Activated T-helper 1 cell treated with anti-CD3 and anti-CD28 coated beads, Interleukin-12 subunit alpha, Interleukin-12 subunit beta, Interleukin-2, Interleukin-4 antibody, amounts not matched to agents 30 ng/mL and 10 ng/mL and 1 ng/mL, durations not matched to agents 14 hours and 24 hours and 36 hours (primary cell): Measurements from ENCODE around the gene CDK12. TPM values are rescaled to one million over a fixed set of nuclear protein-coding genes. Genes with fewer than 3 reads are reported as not detected.
"Not testable (repeated sequence)": the region's sequence is repeated elsewhere in the genome, so short reads cannot be mapped to it uniquely, and the experiment has no call there.

Experiments used
- DNase-seq: peaks from one replicate; pipeline ENCODE4 v3.0.0; 2021; ENCODE audit warnings: low spot score
- H3K27ac Mint-ChIP-seq: one replicate; pipeline ENCODE4 v1.8.0; 2021; ENCODE audit warnings: mild to moderate bottlenecking, mixed read lengths
- H3K27me3 Mint-ChIP-seq: one replicate; pipeline ENCODE4 v1.8.0; 2022; ENCODE audit warnings: mild to moderate bottlenecking, moderate library complexity, mixed read lengths; ENCODE audit not compliant: insufficient read depth
- H3K36me3 Mint-ChIP-seq: one replicate; pipeline ENCODE4 v1.8.0; 2021; ENCODE audit warnings: low read depth, mixed read lengths
- H3K4me1 Mint-ChIP-seq: one replicate; pipeline ENCODE4 v1.8.0; 2021; ENCODE audit warnings: low read depth, mixed read lengths
- H3K4me3 Mint-ChIP-seq: one replicate; pipeline ENCODE4 v1.8.0; 2021; ENCODE audit warnings: mild to moderate bottlenecking, moderate library complexity, mixed read lengths
- H3K9me3 Mint-ChIP-seq: one replicate; pipeline ENCODE4 v1.8.0; 2021; ENCODE audit warnings: mixed read lengths
- intact Hi-C: fragments of 100-400 bp; cut with micrococcal nuclease; formaldehyde crosslinking; loops from one replicate; pipeline ENCODE4 v1.15.1; 2024
- total RNA-seq: library from RNA; stranded (reverse); gene quantifications from 2 replicates; pipeline ENCODE4 v1.2.3, GENCODE V29; 2022

The CDK12 gene
- total RNA-seq, 1 donor from 2014 or later = 97.4 TPM

GRCh38 chr17:39513915-39514314, 52.6 kb downstream of the CDK12 start:
- Mint-ChIP-seq H3K4me1 (peaks cover 7% of the 10 kb centered on the region), H3K9me3 (no peaks in the 10 kb centered on the region), H3K27me3 (no peaks in the 10 kb centered on the region), H3K36me3 (peaks cover 43% of the 10 kb centered on the region), H3K27ac (no peak overlapping the region), H3K4me3 (no peak overlapping the region)
- DNase-seq = no peak
- intact Hi-C loops = no loop called here

DNA sequence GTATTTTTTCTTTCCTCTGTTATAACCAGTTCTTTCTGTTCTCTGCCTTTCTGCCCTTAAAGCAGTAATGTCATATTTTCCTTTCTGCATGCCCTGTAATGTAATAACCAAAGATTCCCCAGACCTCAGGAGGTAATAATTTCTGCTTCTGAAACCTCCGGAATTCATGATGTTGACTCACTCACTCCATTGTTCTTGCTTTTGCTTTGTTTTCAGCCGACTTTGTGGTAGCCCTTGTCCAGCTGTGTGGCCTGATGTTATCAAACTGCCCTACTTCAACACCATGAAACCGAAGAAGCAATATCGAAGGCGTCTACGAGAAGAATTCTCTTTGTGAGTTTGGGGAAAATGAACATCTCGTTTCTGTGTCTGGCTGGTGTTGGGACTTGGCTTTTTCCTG, 55.9 kb downstream of the CDK12 start:
- Mint-ChIP-seq H3K9me3 (no peaks in the 10 kb centered on the region), H3K36me3 (peaks cover 23% of the 10 kb centered on the region)
- intact Hi-C loops = no loop called here

DNA sequence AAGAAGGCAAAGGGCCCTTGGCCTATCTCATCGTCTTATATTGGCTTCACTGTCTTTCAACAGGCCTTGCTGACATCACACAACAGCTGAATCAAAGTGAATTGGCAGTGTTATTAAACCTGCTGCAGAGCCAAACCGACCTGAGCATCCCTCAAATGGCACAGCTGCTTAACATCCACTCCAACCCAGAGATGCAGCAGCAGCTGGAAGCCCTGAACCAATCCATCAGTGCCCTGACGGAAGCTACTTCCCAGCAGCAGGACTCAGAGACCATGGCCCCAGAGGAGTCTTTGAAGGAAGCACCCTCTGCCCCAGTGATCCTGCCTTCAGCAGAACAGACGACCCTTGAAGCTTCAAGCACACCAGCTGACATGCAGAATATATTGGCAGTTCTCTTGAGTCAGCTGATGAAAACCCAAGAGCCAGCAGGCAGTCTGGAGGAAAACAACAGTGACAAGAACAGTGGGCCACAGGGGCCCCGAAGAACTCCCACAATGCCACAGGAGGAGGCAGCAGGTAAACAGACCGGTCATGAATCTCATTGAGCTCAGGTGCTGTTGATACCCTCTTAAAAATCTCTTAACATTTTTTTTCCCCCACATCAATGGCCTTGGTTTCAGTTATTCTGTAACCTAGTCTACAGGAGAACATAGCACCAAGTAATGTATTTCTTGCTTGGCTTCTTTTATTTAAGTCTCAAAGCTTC, 64.7 kb downstream of the CDK12 start:
- H3K27me3 Mint-ChIP-seq = no peaks in the 10 kb centered on the region
- peaks cover 40% of the 10 kb centered on the region for H3K36me3 Mint-ChIP-seq
- no peak overlapping the region for H3K27ac Mint-ChIP-seq
- no peaks in the 10 kb centered on the region for H3K9me3 Mint-ChIP-seq
- DNase-seq = no peak
- intact Hi-C loops = no loop called here
- no peaks in the 10 kb centered on the region for H3K4me1 Mint-ChIP-seq
- no peak overlapping the region for H3K4me3 Mint-ChIP-seq

More for the DNA sequence above, 55.9 kb downstream of the CDK12 start:
- DNase-seq = no peak
- Mint-ChIP-seq H3K27ac (no peak overlapping the region), H3K4me3 (no peak overlapping the region), H3K4me1 (peaks cover 7% of the 10 kb centered on the region), H3K27me3 (no peaks in the 10 kb centered on the region)

GRCh38 chr17:39527220-39527813, 66.0 kb downstream of the CDK12 start:
- Mint-ChIP-seq H3K4me1 (no peaks in the 10 kb centered on the region), H3K27ac (no peak overlapping the region), H3K36me3 (peaks cover 50% of the 10 kb centered on the region), H3K4me3 (no peak overlapping the region), H3K9me3 (no peaks in the 10 kb centered on the region), H3K27me3 (no peaks in the 10 kb centered on the region)
- intact Hi-C loops = no loop called here
- DNase-seq = no peak

GRCh38 chr17:39529455-39529854, 68.2 kb downstream of the CDK12 start:
- no peaks in the 10 kb centered on the region for H3K27me3 Mint-ChIP-seq
- no peak for DNase-seq
- intact Hi-C loops = no loop called here
- H3K9me3 Mint-ChIP-seq = no peaks in the 10 kb centered on the region
- H3K27ac Mint-ChIP-seq = no peak overlapping the region
- peaks cover 42% of the 10 kb centered on the region for H3K36me3 Mint-ChIP-seq
- H3K4me3 Mint-ChIP-seq = no peak overlapping the region
- no peaks in the 10 kb centered on the region for H3K4me1 Mint-ChIP-seq

DNA sequence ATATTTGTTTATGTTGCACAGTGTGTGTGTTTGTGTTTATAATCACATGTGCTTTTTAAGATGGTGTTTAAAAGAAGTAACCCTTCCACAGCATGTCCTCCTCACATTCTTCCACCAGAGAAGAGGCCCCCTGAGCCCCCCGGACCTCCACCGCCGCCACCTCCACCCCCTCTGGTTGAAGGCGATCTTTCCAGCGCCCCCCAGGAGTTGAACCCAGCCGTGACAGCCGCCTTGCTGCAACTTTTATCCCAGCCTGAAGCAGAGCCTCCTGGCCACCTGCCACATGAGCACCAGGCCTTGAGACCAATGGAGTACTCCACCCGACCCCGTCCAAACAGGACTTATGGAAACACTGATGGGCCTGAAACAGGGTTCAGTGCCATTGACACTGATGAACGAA, 69.2 kb downstream of the CDK12 start:
- H3K36me3 Mint-ChIP-seq = peaks cover 37% of the 10 kb centered on the region
- no peak overlapping the region for H3K27ac Mint-ChIP-seq
- DNase-seq = no peak

GRCh38 chr17:39531252-39531651, 70.0 kb downstream of the CDK12 start:
- Mint-ChIP-seq H3K27ac (no peak overlapping the region), H3K36me3 (peaks cover 30% of the 10 kb centered on the region), H3K27me3 (no peaks in the 10 kb centered on the region), H3K9me3 (no peaks in the 10 kb centered on the region), H3K4me1 (no peaks in the 10 kb centered on the region), H3K4me3 (no peak overlapping the region)
- intact Hi-C loops = no loop called here
- no peak for DNase-seq

More for the DNA sequence above, 69.2 kb downstream of the CDK12 start:
- Mint-ChIP-seq H3K9me3 (no peaks in the 10 kb centered on the region), H3K4me3 (no peak overlapping the region), H3K4me1 (no peaks in the 10 kb centered on the region), H3K27me3 (no peaks in the 10 kb centered on the region)
- intact Hi-C loops = no loop called here

GRCh38 chr17:39533891-39534290, 72.6 kb downstream of the CDK12 start:
- DNase-seq = no peak
- intact Hi-C loops = no loop called here
- Mint-ChIP-seq H3K36me3 (peaks cover 20% of the 10 kb centered on the region), H3K4me3 (no peak overlapping the region), H3K9me3 (no peaks in the 10 kb centered on the region), H3K27ac (no peak overlapping the region), H3K4me1 (peaks cover 9% of the 10 kb centered on the region), H3K27me3 (no peaks in the 10 kb centered on the region)

DNA sequence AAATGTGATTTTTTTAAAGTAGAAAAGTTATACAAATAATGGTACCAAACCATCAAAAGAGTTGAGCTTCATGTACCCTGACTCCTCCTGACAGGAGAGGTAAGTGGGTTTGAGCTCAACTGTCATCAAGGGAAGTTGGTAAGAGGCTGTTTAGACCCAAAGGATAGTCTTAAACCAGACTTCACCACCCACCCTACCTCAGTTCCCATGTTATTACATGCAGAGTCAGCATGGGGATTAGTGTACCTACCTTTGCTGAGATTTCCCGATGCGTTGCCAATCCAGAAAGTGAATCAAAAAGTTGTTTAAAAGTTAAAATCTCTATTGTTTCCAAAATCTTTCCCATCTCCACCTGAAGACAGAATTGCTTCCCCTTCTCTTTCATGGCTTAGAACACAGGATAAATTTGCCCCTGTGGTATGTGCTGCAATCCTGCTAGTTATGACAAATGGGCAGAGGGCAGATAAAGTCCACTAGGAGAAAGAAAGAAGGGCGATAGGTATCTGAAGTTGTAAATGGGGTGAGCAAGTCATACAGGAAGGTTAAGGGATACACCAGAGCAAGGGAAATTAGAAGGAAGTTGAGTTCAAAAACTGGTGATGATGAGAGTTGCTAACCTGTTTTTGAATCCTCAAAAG, 73.6 kb downstream of the CDK12 start:
- no peak for DNase-seq
- H3K36me3 Mint-ChIP-seq = peaks cover 20% of the 10 kb centered on the region
- H3K4me1 Mint-ChIP-seq = peaks cover 19% of the 10 kb centered on the region

DNA sequence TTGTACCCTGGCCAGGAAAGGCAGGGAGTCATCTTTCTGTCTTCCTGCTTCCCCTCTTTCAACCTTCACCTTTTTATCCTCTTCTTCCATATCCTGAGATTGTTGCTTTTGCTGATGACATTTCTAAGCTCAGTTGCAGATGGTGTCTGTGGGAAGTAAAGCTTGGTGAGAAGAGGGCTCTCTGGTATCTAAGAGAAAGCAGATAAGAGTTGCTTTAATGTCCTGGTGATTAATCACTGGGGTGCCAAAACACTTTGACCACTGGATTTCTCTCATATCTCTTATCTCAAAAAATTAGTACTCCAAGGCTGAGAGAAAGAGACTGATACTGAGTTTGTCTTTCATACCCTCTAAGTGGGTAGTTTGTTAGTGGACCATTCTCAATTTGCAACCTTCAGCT, 75.2 kb downstream of the CDK12 start:
- no peak overlapping the region for H3K27ac Mint-ChIP-seq
- H3K27me3 Mint-ChIP-seq = peaks cover 2% of the 10 kb centered on the region
- peaks cover 14% of the 10 kb centered on the region for H3K36me3 Mint-ChIP-seq
- intact Hi-C loops = no loop called here
- peaks cover 21% of the 10 kb centered on the region for H3K4me1 Mint-ChIP-seq
- no peak for DNase-seq
- no peak overlapping the region for H3K4me3 Mint-ChIP-seq
- H3K9me3 Mint-ChIP-seq = no peaks in the 10 kb centered on the region

More for the DNA sequence above, 73.6 kb downstream of the CDK12 start:
- Mint-ChIP-seq H3K4me3 (no peak overlapping the region), H3K27me3 (peaks cover 2% of the 10 kb centered on the region), H3K9me3 (no peaks in the 10 kb centered on the region), H3K27ac (no peak overlapping the region)
- intact Hi-C loops = no loop called here

DNA sequence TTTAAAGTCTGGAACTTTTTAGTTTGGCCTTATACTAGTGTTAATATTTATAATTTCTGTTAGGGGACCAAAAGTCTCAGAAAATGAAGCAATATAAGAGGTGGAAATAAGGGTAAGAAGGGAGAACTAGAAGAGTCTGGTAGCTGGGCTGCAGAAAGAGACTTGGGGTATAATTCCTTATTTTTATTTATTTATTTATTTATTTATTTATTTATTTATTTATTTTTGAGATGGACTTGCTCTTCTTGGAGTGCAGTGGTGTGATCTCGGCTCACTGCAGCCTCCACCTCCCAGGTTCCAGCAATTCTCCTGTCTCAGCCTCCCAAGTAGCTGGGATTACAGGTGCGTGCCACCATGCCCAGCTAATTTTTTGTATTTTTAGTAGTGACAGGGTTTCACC, 76.1 kb downstream of the CDK12 start:
- intact Hi-C loops, H3K27ac Mint-ChIP-seq, H3K27me3 Mint-ChIP-seq, DNase-seq, H3K9me3 Mint-ChIP-seq, H3K4me3 Mint-ChIP-seq, H3K36me3 Mint-ChIP-seq: not testable (repeated sequence)
- H3K4me1 Mint-ChIP-seq = peaks cover 21% of the 10 kb centered on the region

DNA sequence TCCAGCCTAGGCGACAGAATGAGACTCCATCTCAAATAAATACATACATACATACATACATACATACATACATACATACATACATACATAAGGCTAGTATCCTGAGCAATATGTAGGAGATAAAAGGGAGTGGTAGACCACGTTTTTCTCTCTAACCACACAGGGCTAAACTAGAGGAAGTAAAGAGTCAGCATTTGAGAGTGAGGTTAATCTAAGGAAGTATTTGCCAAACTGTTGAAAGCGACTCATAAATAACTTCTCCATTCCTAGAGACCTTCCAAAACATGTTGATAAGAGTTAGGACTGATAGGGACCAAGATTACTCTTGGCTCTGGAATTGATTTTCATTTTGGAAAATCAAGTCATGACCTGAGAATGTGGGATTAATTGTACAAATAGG, 77.6 kb downstream of the CDK12 start:
- Mint-ChIP-seq H3K4me3 (no peak overlapping the region), H3K27me3 (peaks cover 2% of the 10 kb centered on the region), H3K4me1 (peaks cover 21% of the 10 kb centered on the region), H3K36me3 (peaks cover 7% of the 10 kb centered on the region), H3K27ac (no peak overlapping the region), H3K9me3 (no peaks in the 10 kb centered on the region)
- intact Hi-C loops = no loop called here
- DNase-seq = no peak

DNA sequence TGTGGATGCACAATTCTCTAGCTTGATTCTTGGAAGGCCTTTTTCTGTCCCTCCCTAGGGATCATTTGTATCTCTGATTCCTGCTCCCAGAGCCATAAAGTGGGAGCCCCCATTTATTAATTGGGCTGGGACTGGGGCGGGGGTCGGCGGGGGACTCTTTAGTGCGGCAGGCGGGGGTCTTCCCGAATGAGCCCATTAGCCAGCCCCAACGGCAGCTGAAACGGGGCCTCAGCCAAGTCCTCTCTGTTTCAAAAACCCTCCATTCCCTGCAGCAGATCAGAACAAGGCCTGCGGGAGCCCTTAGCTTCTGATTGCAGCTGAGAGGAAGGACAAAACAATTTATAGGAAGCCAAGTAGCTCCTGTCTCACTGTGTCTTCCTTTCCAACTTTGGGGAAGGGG, 79.3 kb downstream of the CDK12 start:
- Mint-ChIP-seq H3K36me3 (peaks cover 5% of the 10 kb centered on the region), H3K27me3 (peaks cover 2% of the 10 kb centered on the region), H3K27ac (no peak overlapping the region), H3K4me3 (no peak overlapping the region), H3K4me1 (peaks cover 21% of the 10 kb centered on the region), H3K9me3 (no peaks in the 10 kb centered on the region)
- intact Hi-C loops = no loop called here
- DNase-seq = no peak
